ENCODE measurements around the gene SLC35E3.

DNA sequence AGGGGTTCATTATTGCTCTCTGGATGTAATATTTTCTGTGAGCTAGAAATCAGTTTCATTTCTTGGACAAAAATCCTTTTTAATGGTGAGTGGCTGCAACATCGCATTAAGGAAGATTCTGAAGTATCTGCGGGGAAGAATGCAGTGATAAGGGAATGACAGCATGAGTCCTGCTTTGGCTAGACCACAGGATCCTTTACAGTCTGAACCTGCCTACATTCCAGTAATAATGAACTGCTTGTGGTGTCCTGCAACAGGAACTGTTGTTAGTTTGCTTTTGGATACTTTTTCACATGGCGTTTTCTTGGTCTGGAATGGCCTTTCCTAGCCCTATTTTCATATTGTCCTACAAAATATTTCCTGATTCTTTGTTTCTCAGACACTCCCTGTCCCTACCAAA, 77.7 kb downstream of the SLC35E3 start:
- no peak for TF ChIP-seq CTCF (IDR thresholded peaks at IDR 0.05)
- no peak for TF ChIP-seq POLR2A (IDR thresholded peaks at IDR 0.05)
